ENCODE data around the gene SBK2.

DNA sequence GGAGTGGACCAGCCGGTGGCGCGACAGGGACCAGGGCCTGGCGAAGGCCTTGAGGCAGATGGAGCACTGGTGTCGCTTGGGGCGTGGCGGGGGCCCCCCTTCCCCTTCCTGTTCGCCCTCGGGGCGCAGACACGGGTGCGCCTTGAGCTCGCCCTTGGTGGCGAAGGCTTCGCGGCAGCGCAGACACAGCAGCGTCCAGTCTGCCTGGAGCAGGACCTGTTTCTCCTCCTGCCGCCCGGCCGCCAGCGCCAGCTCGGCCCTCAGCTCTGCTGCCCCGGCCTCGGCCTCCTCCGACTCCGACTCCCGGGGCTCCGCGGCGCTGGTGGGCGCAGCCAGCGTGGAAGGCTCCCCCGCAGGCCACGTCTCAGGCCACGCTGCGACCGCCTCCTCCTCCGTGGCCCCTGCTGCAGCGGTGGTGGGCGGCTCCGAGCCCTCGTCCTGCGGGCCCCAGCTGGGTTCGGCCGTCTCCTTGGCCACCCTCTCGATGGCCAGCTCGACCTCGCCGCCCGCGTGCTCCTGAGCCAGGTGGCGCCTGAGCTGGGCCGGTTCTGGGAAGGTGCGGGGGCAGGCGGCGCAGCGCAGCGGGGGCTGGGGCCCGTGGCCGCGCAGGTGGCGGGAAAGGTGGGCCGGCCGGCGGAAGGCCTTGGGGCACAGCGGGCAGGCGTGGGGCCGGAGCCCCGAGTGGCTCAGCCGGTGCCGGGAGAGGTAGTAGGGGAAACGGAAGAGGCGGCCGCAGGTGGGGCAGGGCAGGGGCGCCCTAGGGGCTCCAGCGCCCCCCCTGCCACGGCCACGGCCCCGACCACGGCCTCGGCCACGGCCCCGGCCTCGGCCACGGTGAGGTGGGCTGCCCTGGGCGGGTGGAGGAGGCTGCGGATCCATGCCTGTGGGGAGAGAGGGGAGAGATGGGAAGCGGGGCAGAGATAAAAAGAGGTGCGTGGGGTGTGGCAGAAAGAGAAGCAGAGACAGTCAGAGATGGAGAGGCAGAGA is 42.1 kb upstream of the SBK2 start:
- no peak for TF ChIP-seq MYC (IDR thresholded peaks at IDR 0.05; ENCODE audit: low read depth, low read length)
- no peak for TF ChIP-seq CTCF (IDR thresholded peaks at IDR 0.05; ENCODE audit: low read depth, low read length)

All from NB4 (cell line).